Uterus (tissue), 4 donors: ENCODE results near the gene CRYZL1. TPM values are rescaled to one million over a fixed set of nuclear protein-coding genes. Genes with fewer than 3 reads are reported as not detected.

Experiments used
- DNase-seq, 2 donors: peaks; one replicate each; pipeline ENCODE4 v3.0.0-alpha.2; 2019 to 2020
- H3K27ac ChIP-seq, 2 donors: fragments of 200-600 bp; sonication (generic); 1 replicate in 1 of 2; 2 replicates in 1 of 2; pipeline ENCODE4 v1.5.1; 2016 to 2018
- H3K27me3 ChIP-seq, 2 donors: fragments of 200-600 bp; sonication (generic); one replicate each; pipeline ENCODE4 v1.5.1; 2018 to 2019; ENCODE audit warnings: control low read depth in 1 of 2
- H3K36me3 ChIP-seq, 2 donors: fragments of 200-600 bp; sonication (generic); one replicate each; pipeline ENCODE4 v1.5.1; 2019; ENCODE audit warnings: control low read depth in 1 of 2
- H3K4me1 ChIP-seq, 2 donors: fragments of 200-600 bp; sonication (generic); one replicate each; pipeline ENCODE4 v1.5.1; 2018 to 2019; ENCODE audit warnings: control low read depth in 1 of 2
- H3K4me3 ChIP-seq, 2 donors: fragments of 200-600 bp; sonication (generic); 1 replicate in 1 of 2; 2 replicates in 1 of 2; pipeline ENCODE4 v1.5.1; 2018 to 2019; ENCODE audit warnings: mild to moderate bottlenecking in 1 of 2
- H3K9me3 ChIP-seq, 2 donors: fragments of 200-600 bp; sonication (generic); one replicate each; pipeline ENCODE4 v1.5.1; 2019; ENCODE audit warnings: control low read depth in 1 of 2
- CTCF ChIP-seq, 4 experiments: fragments of 200-600 bp in 2 of 4; fragments of 450-650 bp in 2 of 4; sonication (generic) in 2 of 4; IDR thresholded peaks; one replicate each; pipeline ENCODE4 v1.5.1; 2016 to 2019; ENCODE audit warnings: antibody characterized with exemption in 4 of 4, mild to moderate bottlenecking in 2 of 4, moderate library complexity in 1 of 4
- POLR2A ChIP-seq, 2 donors: fragments of 450-650 bp; IDR thresholded peaks; one replicate each; pipeline ENCODE4 v1.6.1; 2016; ENCODE audit warnings: antibody characterized with exemption in 2 of 2, mild to moderate bottlenecking in 1 of 2, moderate library complexity in 1 of 2
- intact Hi-C: fragments of 100-400 bp; cut with DNase I; formaldehyde crosslinking; loops from one replicate; pipeline ENCODE4 v1.15.1; 2023; ENCODE audit warnings: low total_unique reads
- total RNA-seq, 4 donors: library from RNA; depleted of rRNA in 3 of 4; stranded (reverse); fragments of >200 nt in 3 of 4; gene quantifications; one replicate each; pipeline versions ENCODE4 v1.1.0 to v1.2.4, GENCODE V29; 2014 to 2023
- donor health status: DM: yes; HTN: yes; CAD: no.

The CRYZL1 gene
- total RNA-seq, 4 donors from 2014 or later: 66.8 to 147 (median 67.3) TPM

- Histone ChIP-seq H3K27me3 (no peaks in the 10 kb centered on the region), H3K4me3 (no peak overlapping the region), H3K4me1 (no peaks in the 10 kb centered on the region), H3K9me3 (no peaks in the 10 kb centered on the region), H3K27ac (no peak overlapping the region), H3K36me3 (no peaks in the 10 kb centered on the region)
- no peak for TF ChIP-seq POLR2A (IDR thresholded peaks at IDR 0.05)
- no peak for TF ChIP-seq CTCF (IDR thresholded peaks at IDR 0.05)
- intact Hi-C loops: no loop called here
- DNase-seq: no peak
Measured at GRCh38 chr21:33668180-33668579, 26.6 kb upstream of the CRYZL1 start.

DNA sequence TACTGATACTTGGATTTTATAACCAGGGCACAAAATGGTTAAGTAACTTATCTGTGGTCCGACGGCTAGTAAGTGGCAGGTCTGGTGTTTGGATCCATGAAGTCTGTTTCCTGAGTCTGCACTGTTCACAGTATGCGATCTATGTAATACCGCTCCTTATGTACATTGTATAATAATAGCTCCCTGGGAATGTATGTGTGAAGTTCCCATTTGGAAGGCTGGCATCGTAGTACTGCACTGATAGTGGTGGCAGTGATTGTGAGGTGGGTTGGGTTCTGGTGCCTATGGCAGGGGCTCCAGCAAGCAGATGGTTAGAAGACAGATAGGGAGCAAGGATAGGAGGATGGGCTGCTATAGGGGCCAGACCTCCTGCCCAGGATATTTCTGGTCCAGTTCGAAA lies 26.1 kb upstream of the CRYZL1 start:
- Histone ChIP-seq H3K4me1 (no peaks in the 10 kb centered on the region), H3K27me3 (no peaks in the 10 kb centered on the region), H3K27ac (no peak overlapping the region), H3K36me3 (no peaks in the 10 kb centered on the region), H3K9me3 (no peaks in the 10 kb centered on the region), H3K4me3 (no peak overlapping the region)
- no peak for DNase-seq
- intact Hi-C loops: no loop called here
- TF ChIP-seq CTCF (IDR thresholded peaks at IDR 0.05) (no peak), POLR2A (IDR thresholded peaks at IDR 0.05) (no peak)

DNA sequence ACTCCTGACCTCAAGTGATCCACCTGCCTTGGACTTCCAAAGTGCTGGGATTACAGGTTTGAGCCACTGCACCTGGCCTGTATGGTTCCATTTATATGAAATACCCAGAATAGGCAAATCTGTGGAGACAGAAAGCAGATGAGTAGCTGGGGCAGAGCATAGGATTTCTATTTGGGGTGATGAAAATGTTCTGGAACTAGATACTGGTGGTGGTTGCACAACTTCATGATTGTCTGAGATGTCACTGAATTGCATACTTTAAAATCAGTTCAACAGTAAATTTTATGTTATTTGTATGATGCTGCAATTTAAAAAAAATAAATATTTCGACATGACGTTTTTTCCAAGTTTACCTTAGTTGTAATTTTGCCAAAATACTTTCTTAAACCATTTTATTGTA lies 24.6 kb upstream of the CRYZL1 start:
- H3K27ac ChIP-seq: no peak overlapping the region
- H3K4me1 ChIP-seq: no peaks in the 10 kb centered on the region
- intact Hi-C loops: no loop called here
- no peak for DNase-seq
- no peaks in the 10 kb centered on the region for H3K36me3 ChIP-seq
- no peaks in the 10 kb centered on the region for H3K27me3 ChIP-seq
- no peak for TF ChIP-seq POLR2A (IDR thresholded peaks at IDR 0.05)
- no peak for TF ChIP-seq CTCF (IDR thresholded peaks at IDR 0.05)
- H3K9me3 ChIP-seq: no peaks in the 10 kb centered on the region
- no peak overlapping the region for H3K4me3 ChIP-seq

DNA sequence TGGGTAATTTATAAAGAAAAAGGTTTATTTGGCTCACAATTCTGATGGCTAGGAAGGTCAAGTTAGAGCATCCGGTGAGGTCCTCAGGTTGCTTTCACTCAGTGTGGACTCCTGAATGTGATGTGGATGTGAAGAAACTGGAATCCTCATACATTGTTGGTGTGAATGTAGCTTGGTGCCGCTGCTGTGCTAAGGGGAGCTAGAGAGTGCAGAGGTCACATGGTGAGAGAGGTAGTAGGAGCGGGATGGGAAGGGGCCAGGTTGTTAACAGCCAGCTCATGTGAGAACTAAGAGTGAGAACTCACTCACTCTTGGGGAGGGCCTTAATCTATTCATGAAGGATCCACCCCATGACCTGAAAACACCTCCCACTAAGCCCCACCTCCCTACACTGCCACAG lies 22.6 kb upstream of the CRYZL1 start:
- H3K9me3 ChIP-seq: no peaks in the 10 kb centered on the region
- H3K27ac ChIP-seq: no peak overlapping the region
- intact Hi-C loops: no loop called here
- no peaks in the 10 kb centered on the region for H3K27me3 ChIP-seq
- DNase-seq: no peak
- TF ChIP-seq CTCF (IDR thresholded peaks at IDR 0.05) (no peak), POLR2A (IDR thresholded peaks at IDR 0.05) (no peak)
- H3K4me1 ChIP-seq: no peaks in the 10 kb centered on the region
- H3K36me3 ChIP-seq: no peaks in the 10 kb centered on the region
- no peak overlapping the region for H3K4me3 ChIP-seq

DNA sequence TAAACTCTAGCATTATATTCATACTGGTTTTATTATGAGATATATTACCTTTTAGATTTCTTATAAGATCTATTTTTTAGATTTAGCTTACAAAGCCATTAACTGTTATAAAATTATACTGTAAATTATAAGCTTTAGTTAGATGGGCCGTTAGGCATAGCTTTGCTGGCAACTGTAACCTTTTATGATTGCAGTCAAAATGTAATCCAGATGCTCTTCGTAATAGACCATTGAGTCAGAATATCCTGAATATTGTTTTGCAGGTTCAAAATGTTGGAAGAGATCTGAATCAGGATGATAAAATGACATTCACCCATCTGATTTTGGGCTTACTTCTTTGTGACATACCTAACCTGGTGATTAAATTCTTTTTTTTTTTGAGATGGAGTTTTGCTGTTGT lies 21.7 kb upstream of the CRYZL1 start:
- intact Hi-C loops: no loop called here
- no peak overlapping the region for H3K27ac ChIP-seq
- TF ChIP-seq CTCF (IDR thresholded peaks at IDR 0.05) (no peak), POLR2A (IDR thresholded peaks at IDR 0.05) (no peak)

More for the DNA sequence above, 21.7 kb upstream of the CRYZL1 start:
- H3K36me3 ChIP-seq: no peaks in the 10 kb centered on the region
- no peak overlapping the region for H3K4me3 ChIP-seq
- DNase-seq: no peak
- no peaks in the 10 kb centered on the region for H3K27me3 ChIP-seq
- H3K4me1 ChIP-seq: no peaks in the 10 kb centered on the region
- H3K9me3 ChIP-seq: no peaks in the 10 kb centered on the region
